AG08396 (cell line): ENCODE measurements around the gene CNIH2.
"Not testable (repeated sequence)": the region's sequence is repeated elsewhere in the genome, so short reads cannot be mapped to it uniquely, and the experiment has no call there.

Experiments used
- DNase-seq: peaks from one replicate; pipeline ENCODE4 v3.0.0; 2012; ENCODE audit warnings: low spot score, mixed read lengths

The CNIH2 gene

DNA sequence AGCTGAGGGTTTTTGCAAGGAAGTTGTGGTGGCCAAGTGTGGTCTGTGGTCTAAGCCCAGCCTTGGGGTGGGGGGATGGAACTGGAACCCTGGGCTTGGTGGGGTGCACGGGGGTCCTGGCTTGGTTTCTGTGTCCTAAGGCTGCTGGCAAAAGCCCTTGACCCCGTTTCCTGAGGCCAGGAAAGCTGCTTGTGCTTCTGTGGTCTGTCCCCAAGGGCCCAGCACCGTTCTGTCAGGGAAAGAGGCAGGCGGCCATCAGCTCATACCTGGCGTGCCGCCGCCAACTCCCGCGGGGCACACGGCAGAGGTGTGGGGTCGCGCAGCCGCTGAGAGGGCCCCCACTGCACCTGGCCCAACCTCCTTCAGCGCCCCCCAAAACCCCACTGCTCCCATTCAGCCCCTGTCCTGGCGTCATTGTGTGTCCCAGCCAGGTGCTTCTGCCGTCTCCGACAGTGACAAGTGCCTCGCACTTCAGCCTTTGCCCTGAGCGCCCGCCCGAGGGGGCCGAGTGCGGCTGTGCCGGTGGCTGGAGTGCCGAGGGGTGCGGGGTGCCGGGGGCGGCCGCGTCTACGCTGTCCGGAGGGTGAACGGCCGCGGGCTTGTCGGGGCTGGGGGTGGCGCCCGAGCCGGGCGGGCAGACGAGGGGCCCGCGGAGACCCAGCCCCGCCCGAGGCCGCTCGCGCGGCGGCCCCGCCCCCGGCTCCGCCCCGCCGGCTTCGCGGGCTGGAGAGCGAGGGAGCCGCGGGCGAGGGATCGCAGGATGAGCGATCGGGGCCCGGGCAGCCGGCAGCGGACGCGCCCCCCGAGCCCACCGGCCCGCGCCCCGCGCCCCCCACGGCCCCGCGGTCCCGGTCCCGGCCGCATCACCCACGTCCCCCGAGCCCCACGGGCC is at the start of gene CNIH2:
TSS of gene CNIH2 (plus strand) at position 705 of the 892 bp plus-strand sequence. CDS start 282 bp downstream, outside the sequence.
- DNase-seq = peak; percentile 76

GRCh38 chr11:66228521-66228920 is 49.5 kb upstream of the CNIH2 start:
- no peak for DNase-seq

GRCh38 chr11:66230156-66230555 is 47.8 kb upstream of the CNIH2 start:
- no peak for DNase-seq

GRCh38 chr11:66230978-66231377 is 47.0 kb upstream of the CNIH2 start:
- DNase-seq = no peak

- DNase-seq = no peak
These were observed 46.4 kb upstream of the CNIH2 start for GRCh38 chr11:66231561-66231960.

- no peak for DNase-seq
These were observed 45.2 kb upstream of the CNIH2 start for GRCh38 chr11:66232769-66233168.

- no peak for DNase-seq
These were observed 44.7 kb upstream of the CNIH2 start for GRCh38 chr11:66233301-66233700.

GRCh38 chr11:66235141-66235540 is 42.8 kb upstream of the CNIH2 start:
- no peak for DNase-seq

- DNase-seq = no peak
These were observed 40.1 kb upstream of the CNIH2 start for GRCh38 chr11:66237867-66238266.

- DNase-seq = no peak
These were observed 39.1 kb upstream of the CNIH2 start for GRCh38 chr11:66238786-66239413.

GRCh38 chr11:66239511-66239910 is 38.5 kb upstream of the CNIH2 start:
- no peak for DNase-seq

DNA sequence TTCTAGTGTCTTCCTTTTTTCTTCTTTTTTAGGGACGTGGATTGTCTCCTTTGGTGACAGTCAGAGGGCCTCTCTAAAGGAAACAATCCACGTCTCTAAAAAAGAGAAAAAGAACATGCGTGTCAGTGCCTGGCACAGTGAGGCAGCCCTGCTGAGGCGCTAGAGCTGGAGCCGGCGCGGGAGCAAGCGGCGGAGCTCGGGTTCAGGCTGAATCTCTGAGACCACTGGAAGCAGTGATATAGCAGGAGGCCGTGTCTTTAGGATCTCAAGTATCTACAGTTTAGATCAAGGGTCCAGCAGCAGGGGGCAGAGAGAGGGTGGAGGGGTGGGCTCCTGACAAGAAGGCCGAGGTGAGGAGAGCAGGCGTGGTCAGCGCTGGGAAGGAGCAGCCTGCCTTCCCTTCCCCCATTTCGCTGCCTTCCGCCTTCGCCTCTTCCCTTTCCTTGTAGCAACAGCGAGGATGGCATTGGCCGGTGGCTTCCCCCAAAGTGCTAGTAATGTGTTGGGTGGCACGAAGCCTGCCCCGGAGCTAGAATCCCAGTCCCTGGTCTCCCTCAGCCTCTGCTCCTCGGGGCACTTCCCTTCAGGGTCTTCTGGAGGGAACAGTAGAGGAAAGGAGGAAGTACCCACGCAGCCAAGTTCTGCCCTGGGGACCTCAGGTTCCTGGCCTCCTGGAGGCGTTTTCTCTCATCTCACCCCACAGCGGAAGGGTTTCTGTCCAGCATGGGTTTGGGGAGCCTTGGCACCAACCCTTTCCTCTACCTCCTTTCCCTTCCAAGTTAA is 37.8 kb upstream of the CNIH2 start:
- DNase-seq = no peak

DNA sequence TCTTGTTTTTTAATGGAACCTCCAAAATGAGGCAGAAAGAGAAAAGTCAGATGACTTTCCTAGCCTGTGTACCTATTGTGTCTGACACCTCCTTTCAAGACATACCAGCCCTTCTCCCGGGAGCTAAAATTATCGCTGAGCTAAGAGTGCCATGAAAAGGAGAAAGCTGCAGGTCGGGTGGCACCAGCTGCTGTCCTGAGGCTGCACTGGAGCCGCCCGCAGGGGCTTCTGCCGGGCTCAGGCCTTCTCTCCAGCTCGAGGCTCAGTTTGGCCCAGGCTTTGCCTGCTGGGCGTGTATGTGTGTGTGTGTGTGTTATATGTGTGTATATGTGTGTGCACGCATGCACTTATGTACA is 37.2 kb upstream of the CNIH2 start:
- no peak for DNase-seq

DNA sequence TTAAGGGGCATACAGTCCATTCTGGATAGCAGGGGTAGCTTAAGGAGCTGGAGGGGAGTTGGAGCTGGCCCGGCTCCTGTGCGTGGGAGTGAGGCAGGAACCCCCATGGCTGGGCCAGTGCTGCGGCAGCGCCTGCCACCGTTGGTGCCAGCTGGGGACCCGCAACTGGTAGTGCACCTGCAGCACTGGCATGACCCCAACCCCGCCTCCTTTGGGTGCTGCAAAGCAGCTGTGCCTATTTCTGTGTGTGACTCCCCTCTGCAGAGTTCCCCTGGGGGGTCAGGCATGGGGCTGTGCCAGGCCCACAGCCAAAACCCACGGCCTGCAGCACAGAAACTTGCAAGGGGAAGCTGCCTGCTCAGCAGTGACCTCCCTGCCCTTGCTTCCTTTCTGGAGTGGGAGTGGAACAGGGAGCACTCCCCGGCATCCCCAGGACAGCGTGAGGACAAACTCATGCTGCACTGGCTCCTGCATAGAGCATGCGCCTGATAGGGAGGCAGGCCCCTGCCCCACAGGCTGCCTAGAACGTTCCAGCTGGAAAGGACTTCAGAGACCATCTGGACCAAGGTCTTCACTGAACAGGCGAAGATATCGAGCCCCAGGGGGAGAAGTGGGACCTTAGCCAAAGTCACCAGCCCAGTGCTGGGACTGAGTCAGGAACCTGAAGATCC is 35.7 kb upstream of the CNIH2 start:
- DNase-seq = no peak

DNA sequence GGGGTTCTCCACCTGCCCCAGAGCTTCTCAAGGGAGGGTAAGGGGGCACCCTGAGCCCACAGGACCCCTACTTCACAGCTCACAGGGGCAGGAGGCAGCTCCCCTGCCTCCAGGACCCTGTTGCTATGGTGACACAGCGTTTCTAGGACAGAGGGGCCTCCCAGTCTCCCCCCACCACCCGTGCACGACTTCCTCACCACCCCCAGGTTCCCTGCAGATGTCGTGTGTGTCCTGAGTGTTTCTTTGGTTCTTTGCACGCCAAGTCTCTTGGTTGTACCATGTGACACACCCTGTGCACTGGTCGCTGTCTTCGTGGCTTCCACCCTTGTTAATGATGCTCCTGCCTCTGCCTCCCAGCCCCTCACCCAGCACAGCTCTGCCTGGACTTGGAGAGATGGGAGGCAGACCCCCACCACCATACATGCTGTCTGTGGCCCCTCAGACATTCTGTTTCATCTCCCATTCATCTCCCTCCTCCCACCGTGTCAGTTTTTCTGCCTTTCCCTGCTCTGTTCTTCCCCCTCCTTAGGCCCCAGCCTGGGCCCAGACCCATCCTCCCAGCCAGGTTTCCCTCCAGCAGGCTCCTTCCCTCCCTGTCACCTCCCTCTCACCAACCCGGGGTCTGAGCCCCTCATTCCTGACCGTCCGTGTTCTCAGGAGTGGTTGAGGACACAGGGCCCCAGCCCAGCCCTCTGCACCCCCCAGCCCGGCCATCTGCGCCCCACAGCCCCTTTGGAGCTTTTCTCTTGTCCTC is 34.0 kb upstream of the CNIH2 start:
- no peak for DNase-seq

DNA sequence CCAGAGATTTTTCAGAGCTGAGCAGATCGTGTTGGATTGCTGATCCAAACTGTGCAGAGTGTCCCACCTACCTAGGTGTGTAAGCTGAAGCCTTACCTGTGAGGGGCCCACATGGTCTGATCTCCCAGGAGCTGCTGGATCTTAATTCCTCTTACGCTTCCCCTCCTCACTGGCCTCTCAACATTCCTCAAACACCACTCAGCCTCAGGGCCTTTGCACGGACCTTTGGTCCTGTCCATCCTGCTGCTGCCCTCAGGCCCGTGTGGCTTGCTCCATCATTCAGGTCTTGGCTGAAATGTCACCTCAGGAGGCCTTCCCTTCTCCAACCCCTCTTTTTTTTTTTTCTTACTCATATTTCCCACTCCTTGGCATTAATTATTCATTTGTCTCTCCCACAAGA is 30.7 kb upstream of the CNIH2 start:
- DNase-seq = no peak

DNA sequence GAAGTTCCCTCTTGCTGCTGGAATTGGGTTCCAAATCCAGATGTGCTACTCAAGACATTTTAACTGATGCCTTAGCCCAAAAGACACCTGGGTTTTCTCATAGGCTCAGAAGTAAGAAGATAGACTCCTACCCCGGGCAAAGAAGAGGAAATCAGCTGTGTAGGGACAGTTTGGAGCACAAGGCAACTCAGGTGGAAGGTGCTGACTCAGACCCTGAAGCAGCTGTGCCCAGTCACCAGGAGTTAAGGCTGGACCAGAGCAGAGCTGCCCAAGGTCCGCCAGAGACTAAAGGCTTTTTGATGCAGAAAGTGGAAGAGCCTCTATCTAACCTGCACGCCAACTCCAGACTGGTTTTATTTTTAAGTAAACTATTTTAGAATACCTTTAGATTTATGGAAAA is 30.2 kb upstream of the CNIH2 start:
- DNase-seq = no peak

DNA sequence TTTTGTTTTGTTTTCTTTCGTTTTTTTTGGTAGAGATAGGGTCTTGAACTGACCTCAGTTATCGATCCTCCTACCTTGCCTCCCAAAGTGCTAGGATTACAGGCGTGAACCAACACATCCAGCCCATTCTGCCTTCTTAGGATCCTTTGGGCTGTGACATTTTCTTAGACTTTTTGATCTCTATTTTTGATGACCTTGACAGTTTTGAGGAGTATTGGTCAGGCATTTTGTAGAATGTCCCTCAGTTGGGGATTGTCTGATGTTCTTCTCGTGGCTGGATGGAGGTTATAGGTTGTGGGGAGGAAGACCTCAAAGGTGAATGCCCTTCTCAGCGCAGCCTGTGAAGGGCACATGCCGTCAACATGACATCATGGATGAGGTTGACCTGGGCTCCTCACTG is 29.1 kb upstream of the CNIH2 start:
- DNase-seq = no peak

GRCh38 chr11:66251809-66252208 is 26.2 kb upstream of the CNIH2 start:
- no peak for DNase-seq

- not testable (repeated sequence) for DNase-seq
These were observed 24.9 kb upstream of the CNIH2 start for GRCh38 chr11:66253081-66253480.

- no peak for DNase-seq
These were observed 19.5 kb upstream of the CNIH2 start for GRCh38 chr11:66258473-66258893.
